Measurements from ENCODE around the gene SAMD13. TPM values are rescaled to one million over a fixed set of nuclear protein-coding genes. Genes with fewer than 3 reads are reported as not detected.
A peak's percentile ranks its signal among the peaks of the same experiment; 100 is the strongest.

The SAMD13 gene
- total and polyA plus RNA-seq, 5 experiments from 2014 or later: 0.57 to 1.3 (median 1.2) TPM

DNA sequence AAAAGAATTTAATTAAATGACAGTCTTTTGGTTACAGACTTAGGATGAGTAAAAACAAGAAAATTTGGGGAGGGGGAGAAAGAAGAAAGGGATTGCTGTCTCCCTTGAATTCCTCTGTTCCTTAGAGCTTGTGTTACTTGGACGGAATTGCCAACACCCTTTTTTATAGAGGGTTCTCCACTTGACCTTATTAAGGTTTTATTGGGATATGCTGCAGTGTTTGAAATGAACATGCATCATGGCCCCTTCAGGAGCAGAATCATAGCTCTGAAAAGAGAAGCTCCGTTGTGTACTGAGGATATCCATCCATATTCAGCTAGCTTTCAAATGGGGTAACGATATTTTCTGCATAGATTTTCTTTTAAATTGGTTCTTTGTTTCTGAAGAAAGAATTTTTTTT is 48.6 kb downstream of the SAMD13 start:
- no peak for DNase-seq
- no peaks in the 10 kb centered on the region for H3K9me3 Mint-ChIP-seq
- no peaks in the 10 kb centered on the region for H3K36me3 Mint-ChIP-seq
- no peak for ATAC-seq
- no peak overlapping the region for H3K4me3 Mint-ChIP-seq
- H3K4me1 Mint-ChIP-seq: peaks cover 4 to 7% (median 5%) of the 10 kb centered on the region in 4 donors
- POLR2A ChIA-PET: no interaction called here
- peaks cover 0 to 4% (median 0%) of the 10 kb centered on the region in 5 donors for H3K27me3 Mint-ChIP-seq
- H3K27ac Mint-ChIP-seq: no peak overlapping the region

DNA sequence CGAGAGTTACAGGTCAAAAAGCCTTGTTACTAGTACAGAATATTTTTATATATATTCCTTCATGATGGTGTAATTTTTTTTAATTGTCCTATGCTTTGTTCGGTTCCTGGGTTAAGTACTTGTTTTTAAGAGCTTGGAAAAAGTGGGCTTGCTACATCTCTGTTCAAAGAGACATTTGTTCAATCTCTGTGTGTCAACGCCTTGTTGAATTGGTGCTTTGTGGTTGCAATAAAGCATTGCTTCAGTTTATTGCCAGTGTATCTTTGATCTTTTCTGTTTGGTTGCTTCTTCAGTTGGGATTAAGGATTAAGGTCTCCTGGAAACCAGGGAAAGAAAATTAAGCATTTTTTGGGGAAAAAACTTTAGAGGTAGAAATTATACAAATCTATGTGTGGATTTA is 49.0 kb downstream of the SAMD13 start:
- Mint-ChIP-seq H3K27ac (no peak overlapping the region), H3K27me3 (peaks cover 0 to 5% (median 0%) of the 10 kb centered on the region in 5 donors), H3K4me3 (no peak overlapping the region), H3K4me1 (peaks cover 4 to 7% (median 5%) of the 10 kb centered on the region in 4 donors), H3K36me3 (peaks cover 0 to under 1% (median 0%) of the 10 kb centered on the region in 3 donors), H3K9me3 (peaks cover 0 to under 1% (median 0%) of the 10 kb centered on the region in 9 donors)
- POLR2A ChIA-PET: no interaction called here
- ATAC-seq (no peak), DNase-seq (no peak)

DNA sequence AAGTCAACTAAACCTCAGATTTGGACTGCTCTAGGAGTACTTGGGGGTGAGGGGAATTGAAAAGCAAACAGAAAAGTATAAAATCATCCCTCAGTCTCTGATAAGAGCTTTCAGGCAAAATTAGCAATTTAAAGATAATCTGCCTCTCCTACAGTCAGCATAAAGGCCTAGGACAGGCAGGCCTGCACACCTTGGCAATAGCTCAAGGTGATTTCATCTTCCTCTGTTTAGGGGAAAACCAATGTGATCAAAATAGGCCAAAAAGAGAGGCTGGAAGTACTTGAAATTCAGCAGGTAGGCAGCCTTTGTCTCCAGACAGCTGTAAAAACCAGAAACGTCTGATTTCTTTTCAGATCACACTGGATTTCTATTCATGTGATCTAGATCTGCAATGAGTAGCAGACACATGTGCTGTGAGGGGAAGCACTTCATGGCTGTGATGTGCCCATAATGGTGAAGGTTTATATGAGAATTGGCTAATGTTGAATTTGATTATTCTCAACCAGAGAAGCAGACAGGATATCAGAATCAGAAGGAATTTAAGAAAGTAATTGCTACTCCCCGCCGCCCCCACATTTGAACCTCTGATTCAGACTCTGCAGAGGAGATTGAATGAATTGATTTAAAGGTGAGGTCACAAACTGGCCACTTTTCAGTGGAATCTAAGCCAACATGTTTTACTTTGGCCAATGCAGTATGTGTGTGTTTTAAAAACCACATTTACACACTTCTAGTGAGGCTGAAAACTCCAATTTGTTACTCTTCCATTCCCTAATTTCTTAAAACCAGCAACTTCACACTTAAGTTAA is 51.0 kb downstream of the SAMD13 start:
- no peak for ATAC-seq

DNA sequence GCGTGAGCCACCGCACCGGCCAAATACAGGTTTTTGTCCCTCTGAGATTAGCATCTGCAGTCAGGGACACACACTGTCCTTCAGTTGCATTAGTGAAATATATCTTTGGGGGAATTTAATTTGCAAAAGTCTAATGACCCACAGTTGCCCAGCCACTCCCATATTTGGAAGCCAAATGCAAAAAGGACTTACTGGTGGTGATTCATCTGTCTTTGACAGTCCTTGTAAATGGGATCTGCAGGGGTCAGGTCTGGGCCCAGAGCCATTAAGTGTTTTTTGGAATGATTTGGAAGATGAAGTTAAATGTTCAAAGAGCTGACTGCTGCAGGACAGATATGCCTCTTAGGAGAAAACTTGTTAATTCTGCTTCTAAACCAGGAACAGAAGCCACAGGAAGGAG is 52.2 kb downstream of the SAMD13 start:
- Mint-ChIP-seq H3K27me3 (peaks cover 0 to 6% (median 0%) of the 10 kb centered on the region in 5 donors), H3K9me3 (peaks cover 0 to 7% (median 4%) of the 10 kb centered on the region in 9 donors), H3K27ac (no peak overlapping the region), H3K4me3 (no peak overlapping the region), H3K36me3 (peaks cover 0 to 11% (median 7%) of the 10 kb centered on the region in 3 donors), H3K4me1 (peaks cover 4 to 7% (median 5%) of the 10 kb centered on the region in 4 donors)
- no peak for ATAC-seq
- DNase-seq: no peak
- POLR2A ChIA-PET: interaction anchor here (0.7 kb wide), 1 partner anchor 558 kb away, joined by 3 read pairs; no protein-coding TSS in a partner anchor

More for the DNA sequence above, 51.0 kb downstream of the SAMD13 start:
- Mint-ChIP-seq H3K9me3 (peaks cover 0 to 7% (median 2%) of the 10 kb centered on the region in 9 donors), H3K27me3 (peaks cover 0 to 6% (median 0%) of the 10 kb centered on the region in 5 donors), H3K4me1 (peaks cover 4 to 7% (median 5%) of the 10 kb centered on the region in 4 donors), H3K4me3 (no peak overlapping the region), H3K36me3 (peaks cover 0 to 7% (median 6%) of the 10 kb centered on the region in 3 donors), H3K27ac (peak overlapping the region in 2 of 10 donors; percentile 47 to 52)
- POLR2A ChIA-PET: interaction anchor here (0.7 kb wide), 1 partner anchor 557 kb away, joined by 3 read pairs; no protein-coding TSS in a partner anchor
- DNase-seq: no peak

DNA sequence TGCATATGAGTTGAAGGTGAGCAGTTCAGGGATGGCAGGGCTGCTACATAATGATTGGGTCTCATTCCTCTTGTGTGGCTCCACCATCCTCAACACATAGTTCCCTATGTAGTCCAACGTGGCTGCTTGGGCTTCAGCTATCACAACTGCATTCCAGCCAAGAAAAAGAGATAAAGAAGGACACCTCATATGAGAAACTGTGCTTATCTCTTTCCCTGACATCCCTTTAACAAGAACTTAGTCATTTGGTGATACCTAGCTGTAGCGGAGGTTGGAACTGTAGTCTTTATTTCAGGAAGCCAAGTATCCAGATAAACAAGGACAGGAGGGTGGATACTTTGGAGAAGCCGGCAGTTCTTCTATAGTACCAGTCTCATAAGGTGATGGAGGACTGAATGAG is 54.0 kb downstream of the SAMD13 start:
- Mint-ChIP-seq H3K36me3 (peaks cover 0 to 11% (median 7%) of the 10 kb centered on the region in 3 donors), H3K4me3 (no peak overlapping the region), H3K4me1 (peaks cover 4 to 7% (median 5%) of the 10 kb centered on the region in 4 donors), H3K27me3 (peaks cover 0 to 6% (median 0%) of the 10 kb centered on the region in 5 donors), H3K27ac (no peak overlapping the region), H3K9me3 (peaks cover 0 to 7% (median 4%) of the 10 kb centered on the region in 9 donors)
- POLR2A ChIA-PET: no interaction called here
- DNase-seq (no peak), ATAC-seq (no peak)

DNA sequence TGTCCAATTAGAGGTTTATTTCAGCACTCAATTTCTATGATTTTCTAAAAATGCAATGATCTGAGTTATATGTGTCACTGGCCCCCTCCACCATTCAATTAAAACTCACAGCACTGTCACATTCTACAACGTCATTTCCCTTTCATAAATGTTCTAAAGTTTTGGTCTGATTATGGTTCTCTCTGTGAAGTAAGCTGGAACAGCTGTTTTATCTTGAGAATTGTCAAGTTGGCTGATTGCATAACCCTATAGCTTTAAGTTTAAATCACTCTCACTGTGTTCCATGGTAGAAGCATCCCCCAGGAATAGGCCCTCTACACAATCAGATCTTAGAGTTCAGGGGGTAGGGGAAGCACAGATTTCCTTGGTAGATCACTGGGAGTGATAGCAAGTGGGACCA is 55.4 kb downstream of the SAMD13 start:
- H3K4me1 Mint-ChIP-seq: no peaks in the 10 kb centered on the region
- DNase-seq: no peak
- H3K27ac Mint-ChIP-seq: no peak overlapping the region
- POLR2A ChIA-PET: no interaction called here
- peaks cover 0 to 7% (median 4%) of the 10 kb centered on the region in 9 donors for H3K9me3 Mint-ChIP-seq
- ATAC-seq: no peak
- peaks cover 0 to 6% (median 0%) of the 10 kb centered on the region in 5 donors for H3K27me3 Mint-ChIP-seq
- no peak overlapping the region for H3K4me3 Mint-ChIP-seq
- peaks cover 0 to 11% (median 7%) of the 10 kb centered on the region in 3 donors for H3K36me3 Mint-ChIP-seq

DNA sequence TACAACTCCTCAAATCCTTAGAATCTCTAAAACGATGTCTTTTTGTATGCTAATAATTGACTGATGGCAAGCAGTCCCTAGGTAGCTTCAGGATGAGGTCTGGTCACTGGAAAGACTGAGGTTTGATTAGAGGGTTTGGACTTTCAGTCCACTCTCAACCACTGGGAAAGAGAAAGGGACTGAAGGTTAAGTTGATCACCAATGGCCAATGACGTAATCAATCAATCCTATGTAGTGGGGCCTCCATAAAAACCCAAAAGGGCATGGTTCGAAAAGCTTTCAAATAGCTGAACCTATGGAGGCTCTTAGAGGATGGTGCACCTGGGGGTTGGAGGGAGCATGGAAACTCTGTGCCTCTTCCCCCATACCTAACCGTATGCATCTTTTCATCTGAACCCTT is 57.2 kb downstream of the SAMD13 start:
- ATAC-seq: no peak
- no peak for DNase-seq
- POLR2A ChIA-PET: no interaction called here
- peaks cover 0 to 7% (median 4%) of the 10 kb centered on the region in 9 donors for H3K9me3 Mint-ChIP-seq
- H3K4me1 Mint-ChIP-seq: peaks cover 2 to 12% (median 5%) of the 10 kb centered on the region in 4 donors
- H3K27ac Mint-ChIP-seq: no peak overlapping the region
- H3K4me3 Mint-ChIP-seq: no peak overlapping the region
- peaks cover 0 to 11% (median 7%) of the 10 kb centered on the region in 3 donors for H3K36me3 Mint-ChIP-seq
- H3K27me3 Mint-ChIP-seq: peaks cover 0 to 6% (median 0%) of the 10 kb centered on the region in 5 donors

DNA sequence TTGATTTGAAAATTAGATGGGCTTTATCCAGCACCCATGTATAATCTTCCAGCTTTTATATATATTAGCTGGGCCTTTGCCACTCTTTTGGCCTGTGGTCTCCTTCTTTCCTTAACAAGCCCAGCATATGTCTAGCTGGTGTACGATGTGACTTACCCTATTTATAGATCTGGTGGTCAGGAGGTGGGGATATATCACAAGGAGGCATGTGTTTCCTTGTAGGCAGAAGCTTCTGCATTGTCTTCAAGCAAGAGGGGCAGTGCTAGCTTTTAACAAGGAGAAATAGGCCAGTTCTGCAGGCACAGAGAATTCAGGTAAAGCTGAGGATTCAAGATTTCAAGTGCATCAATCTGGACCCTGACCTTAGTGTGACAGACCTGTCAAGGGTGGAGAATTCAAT is 58.8 kb downstream of the SAMD13 start:
- Mint-ChIP-seq H3K4me1 (peaks cover 2 to 12% (median 6%) of the 10 kb centered on the region in 4 donors), H3K27ac (no peak overlapping the region), H3K4me3 (no peak overlapping the region), H3K36me3 (peaks cover 0 to 11% (median 7%) of the 10 kb centered on the region in 3 donors), H3K9me3 (peaks cover 0 to 7% (median 4%) of the 10 kb centered on the region in 9 donors), H3K27me3 (peaks cover 0 to 6% (median 0%) of the 10 kb centered on the region in 5 donors)
- DNase-seq: no peak
- ATAC-seq: no peak
- POLR2A ChIA-PET: interaction anchor here (0.9 kb wide), 1 partner anchor 12 kb away, joined by 3 read pairs; no protein-coding TSS in a partner anchor

DNA sequence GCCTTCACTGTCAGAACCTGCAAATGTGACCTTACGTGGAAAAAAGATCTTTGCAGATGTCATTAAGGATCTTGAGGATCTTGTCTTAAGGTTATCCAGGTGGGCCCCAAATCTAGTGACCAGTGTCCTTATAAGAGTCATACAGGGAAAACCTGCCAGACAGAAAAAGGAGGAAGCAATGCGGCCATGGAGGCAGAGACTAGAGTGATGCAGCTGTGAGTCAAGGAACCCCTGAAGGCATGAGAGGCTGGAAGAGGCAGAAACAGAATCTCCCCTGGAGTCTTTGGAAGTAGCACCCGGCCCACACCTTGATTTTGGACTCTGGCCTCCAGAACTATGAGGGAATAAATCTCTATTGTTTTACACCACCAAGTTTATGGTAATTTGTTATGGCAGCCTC is 60.3 kb downstream of the SAMD13 start:
- peaks cover 0 to 3% (median 0%) of the 10 kb centered on the region in 5 donors for H3K27me3 Mint-ChIP-seq
- H3K27ac Mint-ChIP-seq: peak overlapping the region in 1 of 10 donors; percentile 26
- POLR2A ChIA-PET: no interaction called here
- ATAC-seq (no peak), DNase-seq (no peak)
- H3K4me1 Mint-ChIP-seq: peaks cover 2 to 12% (median 9%) of the 10 kb centered on the region in 4 donors
- no peak overlapping the region for H3K4me3 Mint-ChIP-seq
- H3K9me3 Mint-ChIP-seq: peaks cover 0 to 4% (median 3%) of the 10 kb centered on the region in 9 donors
- H3K36me3 Mint-ChIP-seq: peaks cover 0 to 7% (median 3%) of the 10 kb centered on the region in 3 donors

DNA sequence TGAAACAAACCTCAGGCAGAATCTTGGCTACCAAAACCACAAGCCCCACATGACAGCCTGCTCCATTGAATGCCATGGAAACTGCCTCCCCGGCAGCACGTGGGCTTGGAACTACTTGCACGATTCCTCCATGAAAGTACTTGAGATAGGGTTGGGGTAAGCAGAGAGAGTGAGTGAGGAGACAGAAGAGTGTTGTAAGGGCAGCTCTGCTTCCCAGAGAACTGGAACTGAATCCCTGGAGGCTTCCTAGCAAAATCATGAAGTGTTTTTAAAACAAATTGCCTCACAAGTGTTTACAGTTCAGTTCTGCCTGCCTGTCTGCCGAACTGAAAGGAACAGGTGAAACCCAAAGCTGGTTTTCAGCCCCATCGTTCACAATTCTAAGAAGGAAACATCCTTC is 61.5 kb downstream of the SAMD13 start:
- POLR2A ChIA-PET: no interaction called here
- H3K4me3 Mint-ChIP-seq: peak overlapping the region in 1 of 10 donors; percentile 10
- peaks cover 0 to 1% (median 0%) of the 10 kb centered on the region in 5 donors for H3K27me3 Mint-ChIP-seq
- peaks cover 0 to under 1% (median 0%) of the 10 kb centered on the region in 9 donors for H3K9me3 Mint-ChIP-seq
- peaks cover 0 to 1% (median 0%) of the 10 kb centered on the region in 3 donors for H3K36me3 Mint-ChIP-seq
- ATAC-seq (no peak), DNase-seq (no peak)
- H3K4me1 Mint-ChIP-seq: peaks cover 2 to 12% (median 9%) of the 10 kb centered on the region in 4 donors
- peak overlapping the region in 1 of 10 donors; percentile 78 for H3K27ac Mint-ChIP-seq

DNA sequence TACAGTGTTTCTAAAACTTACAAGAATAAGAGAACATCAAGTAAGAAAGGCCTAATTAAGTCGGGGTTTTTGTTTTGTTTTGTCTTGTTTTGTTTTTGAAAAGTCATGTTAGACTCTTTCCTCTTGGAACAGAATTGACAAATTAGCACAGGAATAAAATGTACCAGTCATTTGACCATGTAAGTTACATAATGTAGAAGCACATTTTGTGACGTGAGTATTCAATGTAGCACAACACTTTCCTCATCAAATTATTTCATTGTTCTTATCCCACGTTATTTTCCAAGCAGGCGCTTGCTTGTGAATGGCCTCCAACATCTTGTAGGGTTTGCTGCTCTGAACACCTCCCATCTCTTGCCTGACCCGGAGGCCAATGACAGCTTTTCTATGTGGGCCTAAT is 62.1 kb downstream of the SAMD13 start:
- no peak overlapping the region for H3K27ac Mint-ChIP-seq
- no peak for DNase-seq
- H3K4me3 Mint-ChIP-seq: no peak overlapping the region
- POLR2A ChIA-PET: no interaction called here
- no peaks in the 10 kb centered on the region for H3K36me3 Mint-ChIP-seq
- H3K9me3 Mint-ChIP-seq: peaks cover 0 to 2% (median 0%) of the 10 kb centered on the region in 9 donors
- H3K27me3 Mint-ChIP-seq: no peaks in the 10 kb centered on the region
- peaks cover 2 to 12% (median 9%) of the 10 kb centered on the region in 4 donors for H3K4me1 Mint-ChIP-seq
- ATAC-seq: no peak

DNA sequence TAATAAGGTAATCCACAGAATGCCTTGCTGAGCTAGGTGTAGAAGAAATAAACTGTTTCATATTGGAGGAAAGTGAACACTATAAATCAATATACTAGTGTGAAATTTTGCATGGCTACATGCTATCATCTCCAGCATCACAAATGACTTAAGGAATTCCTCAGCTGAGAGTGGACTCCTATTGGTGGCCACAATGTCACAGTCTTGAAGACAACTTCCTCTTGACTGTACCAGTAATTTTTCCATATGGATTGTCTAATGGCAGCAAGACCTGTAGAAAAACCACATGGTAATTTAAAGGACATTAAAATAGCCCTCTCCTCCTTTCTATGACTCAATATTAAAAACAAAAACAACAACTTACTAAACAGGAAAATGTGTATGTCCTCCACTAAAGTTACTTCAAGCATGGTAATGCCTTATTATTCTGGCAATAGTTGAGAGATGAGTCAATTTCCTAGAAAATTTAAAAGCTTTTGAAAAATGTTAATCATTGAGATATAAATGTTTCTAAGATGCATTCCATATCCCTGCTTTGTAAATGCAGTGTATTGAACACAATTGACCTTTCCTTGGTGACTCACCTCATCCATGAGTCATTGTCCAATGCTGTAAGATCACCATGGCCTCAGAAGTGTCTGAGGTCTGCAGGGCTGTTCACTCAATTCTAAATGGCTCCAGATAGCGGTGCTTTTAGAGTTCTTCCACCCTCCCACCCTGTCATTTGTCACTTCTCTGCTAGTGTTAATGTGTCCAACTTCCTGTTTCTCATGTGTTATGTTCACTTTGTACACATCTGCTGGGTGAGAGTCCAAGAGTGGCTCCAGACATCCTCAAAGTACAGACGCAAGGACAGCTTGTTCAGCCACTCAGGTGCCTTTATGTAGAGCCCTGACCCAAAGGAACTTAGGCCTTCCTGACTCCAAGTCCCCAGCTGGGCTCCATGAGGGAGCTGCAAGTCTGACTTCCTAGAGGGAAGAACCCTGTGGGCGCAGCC is 64.0 kb downstream of the SAMD13 start:
- H3K9me3 Mint-ChIP-seq: peaks cover 0 to 2% (median 0%) of the 10 kb centered on the region in 9 donors
- POLR2A ChIA-PET: no interaction called here
- peak overlapping the region in 2 of 10 donors; percentile 60 for H3K27ac Mint-ChIP-seq
- no peak for DNase-seq
- no peaks in the 10 kb centered on the region for H3K36me3 Mint-ChIP-seq
- no peaks in the 10 kb centered on the region for H3K27me3 Mint-ChIP-seq
- peaks cover 2 to 12% (median 9%) of the 10 kb centered on the region in 4 donors for H3K4me1 Mint-ChIP-seq
- ATAC-seq: no peak
- no peak overlapping the region for H3K4me3 Mint-ChIP-seq
